Liver (tissue), 9 donors: ENCODE results near the gene EXD2. TPM values are rescaled to one million over a fixed set of nuclear protein-coding genes. Genes with fewer than 3 reads are reported as not detected.

Experiments
- DNase-seq: peaks from one replicate; pipeline ENCODE4 v3.0.0-alpha.2; 2017; ENCODE audit warnings: low spot score
- H3K27ac ChIP-seq, 2 donors: one replicate each; pipeline ENCODE4 v1.7.0; 2013; ENCODE audit warnings: inconsistent platforms in 2 of 2, low read length in 2 of 2, control low read depth in 1 of 2, low read depth in 1 of 2, mild to moderate bottlenecking in 1 of 2
- H3K27me3 ChIP-seq, 4 donors: one replicate each; pipeline versions ENCODE4 v1.6.1 to v1.7.0; 2013; ENCODE audit warnings: low read length in 3 of 4, inconsistent platforms in 1 of 4, mild to moderate bottlenecking in 1 of 4, moderate library complexity in 1 of 4; ENCODE audit not compliant: control insufficient read depth in 4 of 4, insufficient read depth in 4 of 4
- H3K36me3 ChIP-seq, 4 donors: one replicate each; pipeline versions ENCODE4 v1.6.1 to v1.7.0; 2013; ENCODE audit warnings: low read length in 3 of 4, mild to moderate bottlenecking in 3 of 4, low read depth in 1 of 4, moderate library complexity in 1 of 4; ENCODE audit not compliant: control insufficient read depth in 4 of 4, insufficient read depth in 3 of 4
- H3K4me1 ChIP-seq, 4 donors: one replicate each; pipeline versions ENCODE4 v1.6.1 to v1.7.0; 2013; ENCODE audit warnings: low read length in 3 of 4, mild to moderate bottlenecking in 3 of 4, moderate library complexity in 1 of 4; ENCODE audit not compliant: control insufficient read depth in 4 of 4, insufficient read depth in 4 of 4
- H3K4me3 ChIP-seq, 3 donors: one replicate each; pipeline versions ENCODE4 v1.6.1 to v1.7.0; 2013; ENCODE audit warnings: low read length in 3 of 3, control low read depth in 1 of 3, low read depth in 1 of 3, mild to moderate bottlenecking in 1 of 3
- H3K9ac ChIP-seq, 2 donors: one replicate each; pipeline ENCODE4 v1.7.0; 2013; ENCODE audit warnings: low read length in 2 of 2, mild to moderate bottlenecking in 2 of 2, moderate library complexity in 2 of 2, control low read depth in 1 of 2, low read depth in 1 of 2
- H3K9me3 ChIP-seq, 4 donors: one replicate each; pipeline versions ENCODE4 v1.6.1 to v1.7.0; 2013; ENCODE audit warnings: low read length in 3 of 4; ENCODE audit not compliant: control insufficient read depth in 4 of 4
- EGR1 ChIP-seq, 2 donors: IDR thresholded peaks; 2 replicates each; pipeline ENCODE4 v1.6.1; 2016 to 2018; ENCODE audit warnings: antibody characterized with exemption in 2 of 2, low read depth in 2 of 2
- FOXA1 ChIP-seq: IDR thresholded peaks from 2 replicates; pipeline ENCODE4 v1.6.1; 2016; ENCODE audit warnings: antibody characterized with exemption
- FOXA2 ChIP-seq: IDR thresholded peaks from 2 replicates; pipeline ENCODE4 v1.6.1; 2016; ENCODE audit warnings: antibody characterized with exemption
- GABPA ChIP-seq, 2 donors: IDR thresholded peaks in 1 of 2; conservative IDR thresholded peaks in 1 of 2; 2 replicates each; pipeline ENCODE4 v1.6.1; 2016; ENCODE audit warnings: antibody characterized with exemption in 2 of 2, mild to moderate bottlenecking in 1 of 2, moderate library complexity in 1 of 2
- HNF4A ChIP-seq, 2 donors: conservative IDR thresholded peaks; 2 replicates each; pipeline ENCODE4 v1.6.1; 2016; ENCODE audit warnings: antibody characterized with exemption in 2 of 2, mild to moderate bottlenecking in 2 of 2
- HNF4G ChIP-seq: IDR thresholded peaks from 2 replicates; pipeline ENCODE4 v1.6.1; 2016; ENCODE audit warnings: antibody characterized with exemption
- JUND ChIP-seq, 2 donors: IDR thresholded peaks; 2 replicates each; pipeline ENCODE4 v1.6.1; 2016; ENCODE audit warnings: antibody characterized with exemption in 2 of 2
- NR2F2 ChIP-seq: IDR thresholded peaks from 2 replicates; pipeline ENCODE4 v1.6.1; 2016; ENCODE audit warnings: antibody characterized with exemption
- RXRA ChIP-seq, 2 donors: IDR thresholded peaks; 2 replicates each; pipeline ENCODE4 v1.6.1; 2017 to 2018; ENCODE audit warnings: antibody characterized with exemption in 2 of 2, mild to moderate bottlenecking in 1 of 2
- SP1 ChIP-seq: IDR thresholded peaks from 2 replicates; pipeline ENCODE4 v1.6.1; 2018; ENCODE audit warnings: antibody characterized with exemption, mild to moderate bottlenecking
- TAF1 ChIP-seq: conservative IDR thresholded peaks from 2 replicates; pipeline ENCODE4 v1.6.1; 2016; ENCODE audit warnings: antibody characterized with exemption, mild to moderate bottlenecking
- YY1 ChIP-seq: IDR thresholded peaks from 2 replicates; pipeline ENCODE4 v1.6.1; 2016; ENCODE audit warnings: antibody characterized with exemption, mild to moderate bottlenecking
- WGBS: extraction: QIAGEN DNeasy Blood & Tissue Kit; methylation state at CpG from one replicate; pipeline ENCODE4 v1.1.7; 2013; 5-methylcytosine and 5-hydroxymethylcytosine counted together
- polyA plus RNA-seq, 2 donors: library from polyadenylated mRNA; stranded (reverse) in 1 of 2; unstranded in 1 of 2; fragments of 200-250 nt in 1 of 2; fragments of >200 nt in 1 of 2; fragmentation: Nextera tagmentation in 1 of 2; extraction: Ambion mirVana in 1 of 2; gene quantifications; one replicate each; pipeline versions ENCODE4 v1.2.1 to v1.2.3, GENCODE V29; 2013 to 2015
- total RNA-seq, 2 donors: library from RNA; depleted of rRNA; stranded (reverse); fragments of >200 nt; gene quantifications; one replicate each; pipeline ENCODE4 v1.2.3, GENCODE V29; 2014
- TF ChIP-seq, protein P1 (sequence below): fragments of 150-350 bp; IDR thresholded peaks from 2 replicates; pipeline ENCODE4 v1.5.1; 2017; ENCODE audit warnings: improper control_type of control experiment, low read depth, low read length; ENCODE audit not compliant: missing input control
- TF ChIP-seq, protein P2 (sequence below): IDR thresholded peaks from 2 replicates; pipeline ENCODE4 v1.6.1; 2016; ENCODE audit warnings: antibody characterized with exemption
- TF ChIP-seq, protein P3 (sequence below): IDR thresholded peaks from 2 replicates; pipeline ENCODE4 v1.6.1; 2016; ENCODE audit warnings: antibody characterized with exemption
- donor health status: healthy.
- donor health status: healthy.
- donor health status: healthy.
- donor health status: healthy.
- donor health status: healthy.

The EXD2 gene
- total and polyA plus RNA-seq, 4 donors, result 4.7 to 8.8 (median 5.0) TPM

DNA sequence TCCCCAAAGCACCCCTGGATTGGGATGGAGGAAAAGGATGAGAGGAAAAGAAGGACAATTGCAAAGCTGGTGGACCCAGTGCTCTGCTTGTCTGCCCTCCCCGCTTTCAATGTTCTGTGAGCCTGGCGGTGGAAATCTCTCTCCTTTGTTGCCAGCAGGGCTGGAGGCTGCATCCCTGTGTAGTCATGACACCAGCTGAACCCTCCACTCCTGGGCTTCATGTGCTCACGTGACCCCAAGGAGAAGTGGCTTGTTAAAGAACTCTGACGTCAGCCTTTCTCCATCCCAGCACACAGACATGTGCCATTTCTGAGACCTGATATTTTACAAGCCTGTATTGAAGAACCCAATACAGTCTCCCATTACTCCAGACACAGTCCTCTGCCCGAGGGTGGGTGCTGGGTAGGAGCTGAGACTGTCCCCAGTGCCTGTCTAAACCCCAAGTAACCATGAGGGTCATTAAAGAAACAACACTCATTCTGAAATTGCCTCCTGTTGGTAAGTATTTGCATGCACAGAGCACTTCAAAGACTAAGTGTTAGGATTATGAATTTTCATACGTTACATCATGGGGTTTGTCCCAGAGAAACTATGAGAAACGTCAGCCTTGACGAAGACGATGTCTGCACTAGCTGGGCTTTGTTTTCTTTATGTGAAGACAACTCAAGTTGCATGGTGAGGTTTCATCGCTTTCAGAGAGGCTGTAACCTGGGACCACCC lies 90.3 kb downstream of the EXD2 start:
- no peak for DNase-seq

DNA sequence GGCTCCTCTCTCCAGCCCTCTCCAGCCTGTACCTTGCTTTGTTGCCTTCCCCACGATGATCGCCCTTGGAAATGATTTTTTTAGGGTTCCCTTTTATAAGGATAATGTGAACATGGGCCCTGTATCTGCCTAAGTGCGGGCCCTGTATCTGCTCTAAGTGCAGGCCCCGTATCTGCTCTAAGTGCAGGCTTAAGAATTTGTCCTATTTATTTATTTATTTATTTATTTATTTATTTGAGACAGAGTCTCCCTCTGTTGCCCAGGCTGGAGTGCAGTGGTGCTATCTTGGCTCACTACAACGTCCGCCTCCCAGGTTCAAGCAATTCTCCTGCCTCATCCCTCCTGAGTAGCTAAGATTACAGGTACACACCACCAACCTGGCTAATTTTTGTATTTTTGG lies 91.2 kb downstream of the EXD2 start:
- Histone ChIP-seq H3K4me1 (peaks cover 0 to 4% (median 2%) of the 10 kb centered on the region in 4 donors), H3K27ac (no peak overlapping the region), H3K9ac (no peak overlapping the region), H3K36me3 (no peaks in the 10 kb centered on the region), H3K9me3 (no peaks in the 10 kb centered on the region), H3K4me3 (no peak overlapping the region), H3K27me3 (no peaks in the 10 kb centered on the region)
- no peak for TF ChIP-seq YY1
- no peak for DNase-seq
- 96% methylated on average over 6 of the region's 6 CpGs for whole genome bisulfite sequencing

More for the DNA sequence above, 90.3 kb downstream of the EXD2 start:
- H3K9me3 ChIP-seq, result no peaks in the 10 kb centered on the region
- H3K4me3 ChIP-seq, result no peak overlapping the region
- no peaks in the 10 kb centered on the region for H3K36me3 ChIP-seq
- peaks cover 0 to 4% (median 2%) of the 10 kb centered on the region in 4 donors for H3K4me1 ChIP-seq
- 76% methylated on average over 10 of the region's 10 CpGs for WGBS
- TF ChIP-seq HNF4G, result no peak
- TF ChIP-seq HNF4A (conservative IDR thresholded peaks at IDR 0.05), result no peak
- no peak for TF ChIP-seq FOXA1
- no peak for TF ChIP-seq NR2F2
- TF ChIP-seq, protein P1, sequence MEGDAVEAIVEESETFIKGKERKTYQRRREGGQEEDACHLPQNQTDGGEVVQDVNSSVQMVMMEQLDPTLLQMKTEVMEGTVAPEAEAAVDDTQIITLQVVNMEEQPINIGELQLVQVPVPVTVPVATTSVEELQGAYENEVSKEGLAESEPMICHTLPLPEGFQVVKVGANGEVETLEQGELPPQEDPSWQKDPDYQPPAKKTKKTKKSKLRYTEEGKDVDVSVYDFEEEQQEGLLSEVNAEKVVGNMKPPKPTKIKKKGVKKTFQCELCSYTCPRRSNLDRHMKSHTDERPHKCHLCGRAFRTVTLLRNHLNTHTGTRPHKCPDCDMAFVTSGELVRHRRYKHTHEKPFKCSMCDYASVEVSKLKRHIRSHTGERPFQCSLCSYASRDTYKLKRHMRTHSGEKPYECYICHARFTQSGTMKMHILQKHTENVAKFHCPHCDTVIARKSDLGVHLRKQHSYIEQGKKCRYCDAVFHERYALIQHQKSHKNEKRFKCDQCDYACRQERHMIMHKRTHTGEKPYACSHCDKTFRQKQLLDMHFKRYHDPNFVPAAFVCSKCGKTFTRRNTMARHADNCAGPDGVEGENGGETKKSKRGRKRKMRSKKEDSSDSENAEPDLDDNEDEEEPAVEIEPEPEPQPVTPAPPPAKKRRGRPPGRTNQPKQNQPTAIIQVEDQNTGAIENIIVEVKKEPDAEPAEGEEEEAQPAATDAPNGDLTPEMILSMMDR, result no peak
- TF ChIP-seq YY1, result no peak
- TF ChIP-seq SP1, result no peak
- TF ChIP-seq, protein P2, sequence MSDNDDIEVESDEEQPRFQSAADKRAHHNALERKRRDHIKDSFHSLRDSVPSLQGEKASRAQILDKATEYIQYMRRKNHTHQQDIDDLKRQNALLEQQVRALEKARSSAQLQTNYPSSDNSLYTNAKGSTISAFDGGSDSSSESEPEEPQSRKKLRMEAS, result no peak
- no peak for TF ChIP-seq EGR1 (IDR thresholded peaks at IDR 0.05; ENCODE audit: low read depth in 2 of 2)
- TF ChIP-seq JUND (IDR thresholded peaks at IDR 0.05), result no peak
- no peak for TF ChIP-seq GABPA (IDR thresholded peaks at IDR 0.05 in 1 of 2, conservative IDR thresholded peaks at IDR 0.05 in 1 of 2)
- TF ChIP-seq FOXA2, result no peak
- TF ChIP-seq TAF1, result no peak
- no peak for TF ChIP-seq RXRA (IDR thresholded peaks at IDR 0.05)
- no peaks in the 10 kb centered on the region for H3K27me3 ChIP-seq
- no peak overlapping the region for H3K9ac ChIP-seq
- no peak overlapping the region for H3K27ac ChIP-seq

DNA sequence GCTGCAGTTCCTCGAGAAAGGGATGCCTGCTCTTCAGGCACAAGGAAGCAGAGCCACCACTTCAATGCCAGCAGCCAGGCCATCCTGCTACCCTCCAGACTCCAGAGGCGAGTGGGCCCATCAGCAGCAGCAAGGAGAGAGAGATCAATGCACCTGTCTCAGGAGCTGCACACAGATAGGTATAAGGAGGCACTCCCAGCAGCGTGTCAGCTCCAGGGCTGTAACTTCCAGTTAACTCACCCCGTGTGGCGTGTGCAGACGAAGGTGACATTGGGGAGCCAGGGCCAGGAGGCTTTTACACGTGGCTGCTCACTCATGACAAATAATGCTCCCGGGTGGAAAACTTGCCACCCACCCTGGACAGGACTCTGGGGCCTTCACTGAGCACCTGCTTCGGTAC lies 92.9 kb downstream of the EXD2 start:
- TF ChIP-seq FOXA2 (no peak), HNF4G (no peak), TAF1 (no peak), EGR1 (IDR thresholded peaks at IDR 0.05; ENCODE audit: low read depth in 2 of 2) (no peak)
- TF ChIP-seq, protein P3, sequence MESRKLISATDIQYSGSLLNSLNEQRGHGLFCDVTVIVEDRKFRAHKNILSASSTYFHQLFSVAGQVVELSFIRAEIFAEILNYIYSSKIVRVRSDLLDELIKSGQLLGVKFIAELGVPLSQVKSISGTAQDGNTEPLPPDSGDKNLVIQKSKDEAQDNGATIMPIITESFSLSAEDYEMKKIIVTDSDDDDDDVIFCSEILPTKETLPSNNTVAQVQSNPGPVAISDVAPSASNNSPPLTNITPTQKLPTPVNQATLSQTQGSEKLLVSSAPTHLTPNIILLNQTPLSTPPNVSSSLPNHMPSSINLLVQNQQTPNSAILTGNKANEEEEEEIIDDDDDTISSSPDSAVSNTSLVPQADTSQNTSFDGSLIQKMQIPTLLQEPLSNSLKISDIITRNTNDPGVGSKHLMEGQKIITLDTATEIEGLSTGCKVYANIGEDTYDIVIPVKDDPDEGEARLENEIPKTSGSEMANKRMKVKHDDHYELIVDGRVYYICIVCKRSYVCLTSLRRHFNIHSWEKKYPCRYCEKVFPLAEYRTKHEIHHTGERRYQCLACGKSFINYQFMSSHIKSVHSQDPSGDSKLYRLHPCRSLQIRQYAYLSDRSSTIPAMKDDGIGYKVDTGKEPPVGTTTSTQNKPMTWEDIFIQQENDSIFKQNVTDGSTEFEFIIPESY, result no peak
- TF ChIP-seq, protein P1, result no peak
- WGBS, result 87% methylated on average over 9 of the region's 9 CpGs

More for the DNA sequence above, 92.9 kb downstream of the EXD2 start:
- Histone ChIP-seq H3K27me3 (no peaks in the 10 kb centered on the region), H3K9me3 (no peaks in the 10 kb centered on the region), H3K27ac (no peak overlapping the region), H3K4me1 (peaks cover 0 to 13% (median 2%) of the 10 kb centered on the region in 4 donors), H3K36me3 (no peaks in the 10 kb centered on the region), H3K9ac (no peak overlapping the region), H3K4me3 (no peak overlapping the region)
- DNase-seq, result no peak
